Esophagus squamous epithelium (tissue), 4 donors: Measurements from ENCODE around the gene BZW2.

Experiments used
- POLR2A ChIP-seq, 4 donors: fragments of 450-650 bp; IDR thresholded peaks; one replicate each; pipeline ENCODE4 v1.6.1; 2017; ENCODE audit warnings: antibody characterized with exemption in 4 of 4, mild to moderate bottlenecking in 4 of 4, moderate library complexity in 3 of 4
- TF ChIP-seq, protein P1 (sequence below), 6 experiments: fragments of 450-650 bp in 4 of 6; fragments of 200-600 bp in 2 of 6; sonication (generic) in 2 of 6; IDR thresholded peaks; one replicate each; pipeline ENCODE4 v1.5.1; 2016 to 2019; ENCODE audit warnings: antibody characterized with exemption in 6 of 6, mild to moderate bottlenecking in 4 of 6, moderate library complexity in 4 of 6

DNA sequence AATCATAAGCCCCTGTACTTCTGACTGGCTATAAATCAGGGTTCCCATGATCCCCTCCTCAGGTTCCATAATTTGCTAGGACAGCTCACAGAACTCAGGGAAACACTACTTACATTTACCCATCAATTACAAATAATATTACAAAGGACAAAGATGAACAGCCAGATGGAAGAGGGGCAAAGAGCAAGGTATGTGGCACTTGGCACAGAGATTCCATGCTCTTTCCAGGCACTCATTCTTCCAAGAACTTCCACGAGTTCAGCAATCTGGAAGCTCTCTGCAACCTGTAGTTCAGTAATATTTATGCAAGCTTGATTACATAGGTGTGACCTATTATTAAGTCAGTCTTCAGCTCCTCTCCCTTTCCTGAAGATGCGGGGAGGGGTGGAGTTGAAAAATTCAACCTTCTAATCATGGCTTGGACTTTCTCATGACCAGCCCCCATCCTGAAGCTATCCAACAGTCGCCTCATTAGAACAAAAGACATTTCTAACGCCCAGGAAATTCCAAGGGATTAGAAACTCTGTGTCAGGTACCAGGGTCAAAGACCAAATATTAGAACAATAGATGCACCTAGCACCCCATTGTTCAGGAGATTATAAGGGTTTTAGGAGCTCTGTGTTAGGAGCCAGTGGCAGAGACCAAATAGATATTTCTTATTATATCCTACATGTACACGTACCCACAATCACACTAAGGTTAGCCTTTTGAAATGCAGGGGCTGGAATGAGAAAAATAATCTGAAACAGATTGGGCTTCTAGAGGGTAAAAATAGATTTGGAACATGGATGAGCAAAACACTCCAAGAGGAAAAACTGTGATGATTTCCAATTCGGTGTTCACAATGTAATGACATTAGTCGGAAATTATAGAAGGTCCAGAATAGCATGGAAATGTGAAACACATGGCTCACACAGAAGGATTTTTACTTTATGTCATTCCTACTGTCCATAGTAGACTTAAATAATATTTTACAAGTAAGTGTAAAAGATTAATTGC lies 7.4 kb upstream of the BZW2 start:
- TF ChIP-seq, protein P1, sequence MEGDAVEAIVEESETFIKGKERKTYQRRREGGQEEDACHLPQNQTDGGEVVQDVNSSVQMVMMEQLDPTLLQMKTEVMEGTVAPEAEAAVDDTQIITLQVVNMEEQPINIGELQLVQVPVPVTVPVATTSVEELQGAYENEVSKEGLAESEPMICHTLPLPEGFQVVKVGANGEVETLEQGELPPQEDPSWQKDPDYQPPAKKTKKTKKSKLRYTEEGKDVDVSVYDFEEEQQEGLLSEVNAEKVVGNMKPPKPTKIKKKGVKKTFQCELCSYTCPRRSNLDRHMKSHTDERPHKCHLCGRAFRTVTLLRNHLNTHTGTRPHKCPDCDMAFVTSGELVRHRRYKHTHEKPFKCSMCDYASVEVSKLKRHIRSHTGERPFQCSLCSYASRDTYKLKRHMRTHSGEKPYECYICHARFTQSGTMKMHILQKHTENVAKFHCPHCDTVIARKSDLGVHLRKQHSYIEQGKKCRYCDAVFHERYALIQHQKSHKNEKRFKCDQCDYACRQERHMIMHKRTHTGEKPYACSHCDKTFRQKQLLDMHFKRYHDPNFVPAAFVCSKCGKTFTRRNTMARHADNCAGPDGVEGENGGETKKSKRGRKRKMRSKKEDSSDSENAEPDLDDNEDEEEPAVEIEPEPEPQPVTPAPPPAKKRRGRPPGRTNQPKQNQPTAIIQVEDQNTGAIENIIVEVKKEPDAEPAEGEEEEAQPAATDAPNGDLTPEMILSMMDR (IDR thresholded peaks at IDR 0.05) = no peak
- TF ChIP-seq POLR2A (IDR thresholded peaks at IDR 0.05) = no peak
